ENCODE data around the gene PRPS1.

The PRPS1 gene

GRCh38 chrX:107597264-107597663 is 31.0 kb upstream of the PRPS1 start:
- no peak overlapping the region for H2AFZ ChIP-seq
- no peaks in the 10 kb centered on the region for H3K36me3 ChIP-seq (ENCODE audit: control insufficient read depth, insufficient read depth, low read length)
- no peaks in the 10 kb centered on the region for H3K79me2 ChIP-seq
- H3K9me3 ChIP-seq (ENCODE audit: control insufficient read depth, low read length) = no peaks in the 10 kb centered on the region
- H3K27ac ChIP-seq = no peak overlapping the region
- no peaks in the 10 kb centered on the region for H3K4me1 ChIP-seq
- H3K27me3 ChIP-seq (ENCODE audit: control insufficient read depth, insufficient read depth, low read length) = no peaks in the 10 kb centered on the region
- no peak overlapping the region for H3K9ac ChIP-seq
- TF ChIP-seq CTCF (IDR thresholded peaks at IDR 0.05) = no peak
- H3K4me2 ChIP-seq (ENCODE audit: low read length) = no peak overlapping the region
- no peak overlapping the region for H3K4me3 ChIP-seq (ENCODE audit: low read depth, low read length)

DNA sequence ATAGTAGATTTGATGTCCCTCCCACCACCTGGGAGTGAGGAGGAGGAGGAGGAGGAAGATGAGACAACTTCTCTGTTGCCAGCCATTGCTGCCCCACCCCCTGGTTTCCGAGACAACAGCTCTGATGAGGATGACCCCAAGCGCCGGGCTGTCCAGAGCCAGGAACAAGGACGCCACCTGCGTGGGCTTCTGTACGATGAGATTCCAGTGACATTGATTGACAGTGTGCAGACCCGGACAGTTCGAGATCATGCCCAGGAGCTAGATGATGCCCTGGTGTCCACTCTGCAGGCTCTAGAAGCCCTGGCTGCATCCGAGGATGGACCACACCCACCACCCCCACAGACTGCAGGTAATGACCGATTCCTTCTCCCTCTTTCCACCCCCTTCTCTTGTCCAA is 30.5 kb upstream of the PRPS1 start:
- TF ChIP-seq CTCF (IDR thresholded peaks at IDR 0.05) = no peak
- H3K4me3 ChIP-seq (ENCODE audit: low read depth, low read length) = no peak overlapping the region
- no peak overlapping the region for H3K27ac ChIP-seq
- no peaks in the 10 kb centered on the region for H3K9me3 ChIP-seq (ENCODE audit: control insufficient read depth, low read length)
- H3K9ac ChIP-seq = no peak overlapping the region
- no peaks in the 10 kb centered on the region for H3K27me3 ChIP-seq (ENCODE audit: control insufficient read depth, insufficient read depth, low read length)
- no peak overlapping the region for H2AFZ ChIP-seq
- H3K4me1 ChIP-seq = no peaks in the 10 kb centered on the region
- H3K36me3 ChIP-seq (ENCODE audit: control insufficient read depth, insufficient read depth, low read length) = no peaks in the 10 kb centered on the region
- no peaks in the 10 kb centered on the region for H3K79me2 ChIP-seq
- H3K4me2 ChIP-seq (ENCODE audit: low read length) = no peak overlapping the region

GRCh38 chrX:107599450-107599861 is 28.9 kb upstream of the PRPS1 start:
- no peaks in the 10 kb centered on the region for H3K79me2 ChIP-seq
- no peak overlapping the region for H2AFZ ChIP-seq
- no peaks in the 10 kb centered on the region for H3K9me3 ChIP-seq (ENCODE audit: control insufficient read depth, low read length)
- no peak overlapping the region for H3K27ac ChIP-seq
- no peaks in the 10 kb centered on the region for H3K4me1 ChIP-seq
- TF ChIP-seq CTCF (IDR thresholded peaks at IDR 0.05) = no peak
- no peaks in the 10 kb centered on the region for H3K36me3 ChIP-seq (ENCODE audit: control insufficient read depth, insufficient read depth, low read length)
- no peaks in the 10 kb centered on the region for H3K27me3 ChIP-seq (ENCODE audit: control insufficient read depth, insufficient read depth, low read length)
- H3K4me3 ChIP-seq (ENCODE audit: low read depth, low read length) = no peak overlapping the region
- no peak overlapping the region for H3K9ac ChIP-seq
- H3K4me2 ChIP-seq (ENCODE audit: low read length) = no peak overlapping the region

GRCh38 chrX:107600366-107600765 is 27.9 kb upstream of the PRPS1 start:
- no peak for TF ChIP-seq CTCF (IDR thresholded peaks at IDR 0.05)
- Histone ChIP-seq H3K27me3 (ENCODE audit: control insufficient read depth, insufficient read depth, low read length) (no peaks in the 10 kb centered on the region), H3K79me2 (no peaks in the 10 kb centered on the region)

GRCh38 chrX:107601326-107601725 is 27.0 kb upstream of the PRPS1 start:
- H3K79me2 ChIP-seq = no peaks in the 10 kb centered on the region
- no peaks in the 10 kb centered on the region for H3K9me3 ChIP-seq (ENCODE audit: control insufficient read depth, low read length)
- no peak overlapping the region for H2AFZ ChIP-seq
- H3K9ac ChIP-seq = no peak overlapping the region
- no peak overlapping the region for H3K4me2 ChIP-seq (ENCODE audit: low read length)
- no peak overlapping the region for H3K27ac ChIP-seq
- H3K4me1 ChIP-seq = no peaks in the 10 kb centered on the region
- no peak overlapping the region for H3K4me3 ChIP-seq (ENCODE audit: low read depth, low read length)
- no peaks in the 10 kb centered on the region for H3K36me3 ChIP-seq (ENCODE audit: control insufficient read depth, insufficient read depth, low read length)
- TF ChIP-seq CTCF (IDR thresholded peaks at IDR 0.05) = no peak
- H3K27me3 ChIP-seq (ENCODE audit: control insufficient read depth, insufficient read depth, low read length) = no peaks in the 10 kb centered on the region

More at GRCh38 chrX:107600366-107600765, 27.9 kb upstream of the PRPS1 start:
- no peak overlapping the region for H2AFZ ChIP-seq
- H3K4me3 ChIP-seq (ENCODE audit: low read depth, low read length) = no peak overlapping the region
- no peaks in the 10 kb centered on the region for H3K9me3 ChIP-seq (ENCODE audit: control insufficient read depth, low read length)
- H3K4me2 ChIP-seq (ENCODE audit: low read length) = no peak overlapping the region
- H3K36me3 ChIP-seq (ENCODE audit: control insufficient read depth, insufficient read depth, low read length) = no peaks in the 10 kb centered on the region
- H3K4me1 ChIP-seq = no peaks in the 10 kb centered on the region
- no peak overlapping the region for H3K27ac ChIP-seq
- no peak overlapping the region for H3K9ac ChIP-seq
